Measurements from ENCODE around the gene METTL15. TPM values are rescaled to one million over a fixed set of nuclear protein-coding genes. Genes with fewer than 3 reads are reported as not detected.
"Not testable (repeated sequence)": the region's sequence is repeated elsewhere in the genome, so short reads cannot be mapped to it uniquely, and the experiment has no call there.

Gene METTL15
- total RNA-seq, 1 experiment from 2014 or later: 15.2 TPM

GRCh38 chr11:28195449-28195848, 87.3 kb downstream of the METTL15 start:
- DNase-seq (ENCODE audit: low read depth): no peak

- no peak for DNase-seq (ENCODE audit: low read depth)
Observed at GRCh38 chr11:28209906-28210305, 101.7 kb downstream of the METTL15 start.

GRCh38 chr11:28222063-28222462, 113.9 kb downstream of the METTL15 start:
- DNase-seq (ENCODE audit: low read depth): not testable (repeated sequence)

GRCh38 chr11:28223577-28223976, 115.4 kb downstream of the METTL15 start:
- DNase-seq (ENCODE audit: low read depth): no peak

GRCh38 chr11:28223994-28224393, 115.8 kb downstream of the METTL15 start:
- no peak for DNase-seq (ENCODE audit: low read depth)

GRCh38 chr11:28227460-28227859, 119.3 kb downstream of the METTL15 start:
- DNase-seq (ENCODE audit: low read depth): no peak

GRCh38 chr11:28228196-28228895, 120.2 kb downstream of the METTL15 start:
- DNase-seq (ENCODE audit: low read depth): peak; percentile 65

- DNase-seq (ENCODE audit: low read depth): peak; percentile 42
Observed at GRCh38 chr11:28231475-28231874, 123.3 kb downstream of the METTL15 start.

GRCh38 chr11:28232649-28233048, 124.5 kb downstream of the METTL15 start:
- DNase-seq (ENCODE audit: low read depth): no peak

- DNase-seq (ENCODE audit: low read depth): no peak
Observed at GRCh38 chr11:28241760-28242159, 133.6 kb downstream of the METTL15 start.

- no peak for DNase-seq (ENCODE audit: low read depth)
Observed at GRCh38 chr11:28242596-28242995, 134.4 kb downstream of the METTL15 start.

GRCh38 chr11:28243061-28243460, 134.9 kb downstream of the METTL15 start:
- DNase-seq (ENCODE audit: low read depth): no peak

- DNase-seq (ENCODE audit: low read depth): no peak
Observed at GRCh38 chr11:28243581-28243980, 135.4 kb downstream of the METTL15 start.

- peak; percentile 42 for DNase-seq (ENCODE audit: low read depth)
Observed at GRCh38 chr11:28245131-28245530, 136.9 kb downstream of the METTL15 start.

GRCh38 chr11:28250192-28250591, 142.0 kb downstream of the METTL15 start:
- no peak for DNase-seq (ENCODE audit: low read depth)

- DNase-seq (ENCODE audit: low read depth): no peak
Observed at GRCh38 chr11:28251257-28251656, 143.1 kb downstream of the METTL15 start.

- DNase-seq (ENCODE audit: low read depth): no peak
Observed at GRCh38 chr11:28257761-28258160, 149.6 kb downstream of the METTL15 start.

- DNase-seq (ENCODE audit: low read depth): no peak
Observed at GRCh38 chr11:28259177-28259843, 151.1 kb downstream of the METTL15 start.

GRCh38 chr11:28268925-28269324, 160.7 kb downstream of the METTL15 start:
- no peak for DNase-seq (ENCODE audit: low read depth)

- DNase-seq (ENCODE audit: low read depth): no peak
Observed at GRCh38 chr11:28269586-28269985, 161.4 kb downstream of the METTL15 start.

GRCh38 chr11:28272247-28272646, 164.1 kb downstream of the METTL15 start:
- not testable (repeated sequence) for DNase-seq (ENCODE audit: low read depth)

GRCh38 chr11:28274216-28274615, 166.0 kb downstream of the METTL15 start:
- no peak for DNase-seq (ENCODE audit: low read depth)

GRCh38 chr11:28284196-28284595, 176.0 kb downstream of the METTL15 start:
- DNase-seq (ENCODE audit: low read depth): no peak

Data from LHCN-M2 (cell line).